H1 (cell line): ENCODE measurements around the gene CPLANE1. TPM values are rescaled to one million over a fixed set of nuclear protein-coding genes. Genes with fewer than 3 reads are reported as not detected.

ENCODE experiments used
- polyA plus RNA-seq, 7 experiments: library from polyadenylated mRNA; depleted of rRNA in 3 of 7; stranded (reverse) in 5 of 7; unstranded in 2 of 7; fragments of >200 nt in 5 of 7; fragments of 200-250 nt in 2 of 7; gene quantifications; 1 replicate in 5 of 7; 2 replicates in 1 of 7; 4 replicates in 1 of 7; pipeline versions ENCODE4 v1.2.1 to v1.2.3, GENCODE V29; 2011 to 2013; ENCODE audit warnings: missing spikeins in 2 of 7, mixed read lengths in 2 of 7
- small RNA-seq: library from polyadenylated mRNA; stranded (forward); fragments of <200 nt; extraction: miRNeasy Mini kit (QIAGEN cat#:217004); gene quantifications from one replicate; pipeline ENCODE3, GENCODE V24; 2013; ENCODE audit not compliant: insufficient read depth
- total RNA-seq: library from RNA; stranded (reverse); fragmentation: NEBNext Ultra II Directional; extraction: Animal tissue kit (Norgen Biotek cat#: 25700); gene quantifications from 2 replicates; pipeline ENCODE4 v1.2.1, GENCODE V29; 2021

Gene CPLANE1
- total and polyA plus RNA-seq, 2 of the 8 experiments (the other 6 are each of a cell fraction or from before 2014, with no cell fraction given), result 2.2 to 8.8 TPM

Small RNA genes within 50 kb of the gene (small RNA-seq; reads per million reads assigned to genes)
- gene C8orf59P2, result not detected

Other genes starting within 250 kb of the CPLANE1 start
- gene NUP155, start 121.7 kb upstream of the CPLANE1 start, total RNA-seq, result 85.1 and 91.6 TPM in 2 replicates
- 27.1 and 27.6 TPM in 2 replicates for gene NUP155, start 121.7 kb upstream of the CPLANE1 start, polyA plus RNA-seq (2011; rRNA removed)
- 37.4 and 38.4 TPM in 2 replicates for gene WDR70, start 129.9 kb upstream of the CPLANE1 start, total RNA-seq
- 8.5 and 10.6 TPM in 2 replicates for gene WDR70, start 129.9 kb upstream of the CPLANE1 start, polyA plus RNA-seq (2011; rRNA removed)